ES-I3 (cell line): Measurements from ENCODE around the gene CNBD2.
"Not testable (repeated sequence)": the region's sequence is repeated elsewhere in the genome, so short reads cannot be mapped to it uniquely, and the experiment has no call there.

Source experiments
- H3K36me3 ChIP-seq: 2 replicates; pipeline ENCODE4 v1.6.1; 2013; ENCODE audit warnings: mild to moderate bottlenecking, low read length, control low read depth, moderate library complexity; ENCODE audit not compliant: insufficient read depth
- H3K4me1 ChIP-seq: 2 replicates; pipeline ENCODE4 v1.6.1; 2013; ENCODE audit warnings: mild to moderate bottlenecking, control low read depth, low read length; ENCODE audit not compliant: insufficient read depth
- H3K9ac ChIP-seq: 2 replicates; pipeline ENCODE4 v1.6.1; 2013; ENCODE audit warnings: low read depth, mild to moderate bottlenecking, low read length, moderate library complexity
- H3K9me3 ChIP-seq: 2 replicates; pipeline ENCODE4 v1.6.1; 2013; ENCODE audit warnings: mild to moderate bottlenecking, low read length, moderate library complexity; ENCODE audit not compliant: control insufficient read depth, insufficient read depth

CNBD2 gene

DNA sequence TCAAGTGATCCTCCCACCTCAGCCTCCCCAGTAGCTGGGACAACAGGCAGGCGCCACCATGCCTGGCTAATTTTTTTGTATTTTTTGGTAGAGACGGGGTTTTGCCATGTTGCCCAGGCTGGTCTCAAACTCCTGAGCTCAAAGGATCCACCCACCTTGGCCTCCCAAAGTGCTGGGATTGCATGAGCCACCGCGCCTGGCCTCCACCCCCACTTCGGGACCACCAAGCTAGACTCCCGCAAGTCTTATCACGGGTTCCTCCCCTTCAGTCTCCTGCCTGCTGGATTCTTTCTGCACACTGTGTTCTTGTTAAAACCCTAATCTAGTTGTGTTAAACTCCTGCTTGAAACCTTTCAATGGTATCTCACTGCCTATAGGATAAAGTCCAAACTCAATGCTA is 57.7 kb downstream of the CNBD2 start:
- not testable (repeated sequence) for H3K36me3 ChIP-seq, H3K9me3 ChIP-seq, H3K4me1 ChIP-seq, H3K9ac ChIP-seq

- H3K4me1 ChIP-seq, result no peaks in the 10 kb centered on the region
- no peaks in the 10 kb centered on the region for H3K9me3 ChIP-seq
- no peak overlapping the region for H3K9ac ChIP-seq
- H3K36me3 ChIP-seq, result no peaks in the 10 kb centered on the region
Measured at GRCh38 chr20:36028106-36028808, 59.9 kb downstream of the CNBD2 start.

GRCh38 chr20:36030149-36030548 is 61.8 kb downstream of the CNBD2 start:
- Histone ChIP-seq H3K4me1 (no peaks in the 10 kb centered on the region), H3K9ac (no peak overlapping the region), H3K36me3 (no peaks in the 10 kb centered on the region)

DNA sequence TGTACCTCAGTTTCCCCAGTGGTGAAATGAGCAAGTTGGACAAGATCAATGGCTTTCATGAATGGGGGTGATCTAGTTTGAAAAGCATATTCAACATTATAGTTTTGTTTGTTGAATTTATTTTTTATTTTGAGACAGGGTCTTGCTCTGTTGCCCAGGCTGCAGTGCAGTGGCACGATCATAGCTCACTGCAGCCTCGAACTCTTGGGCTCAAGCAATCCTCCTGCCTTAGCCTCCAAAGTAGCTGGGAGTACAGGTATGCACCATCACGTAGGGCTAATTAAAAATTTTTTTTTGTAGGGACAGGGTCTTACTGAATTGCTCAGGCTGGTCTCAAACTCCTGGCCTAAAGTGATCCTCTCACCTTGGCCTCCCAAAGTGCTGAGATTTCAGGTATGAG is 63.4 kb downstream of the CNBD2 start:
- Histone ChIP-seq H3K9me3 (no peaks in the 10 kb centered on the region), H3K4me1 (no peaks in the 10 kb centered on the region), H3K9ac (no peak overlapping the region), H3K36me3 (no peaks in the 10 kb centered on the region)

More at GRCh38 chr20:36030149-36030548, 61.8 kb downstream of the CNBD2 start:
- no peaks in the 10 kb centered on the region for H3K9me3 ChIP-seq

- no peak overlapping the region for H3K9ac ChIP-seq
Measured at GRCh38 chr20:36034875-36035274, 66.5 kb downstream of the CNBD2 start.

GRCh38 chr20:36035745-36036144 is 67.4 kb downstream of the CNBD2 start:
- Histone ChIP-seq H3K36me3 (no peaks in the 10 kb centered on the region), H3K9ac (no peak overlapping the region), H3K9me3 (no peaks in the 10 kb centered on the region), H3K4me1 (no peaks in the 10 kb centered on the region)

More at GRCh38 chr20:36034875-36035274, 66.5 kb downstream of the CNBD2 start:
- no peaks in the 10 kb centered on the region for H3K36me3 ChIP-seq
- H3K4me1 ChIP-seq, result no peaks in the 10 kb centered on the region
- no peaks in the 10 kb centered on the region for H3K9me3 ChIP-seq

DNA sequence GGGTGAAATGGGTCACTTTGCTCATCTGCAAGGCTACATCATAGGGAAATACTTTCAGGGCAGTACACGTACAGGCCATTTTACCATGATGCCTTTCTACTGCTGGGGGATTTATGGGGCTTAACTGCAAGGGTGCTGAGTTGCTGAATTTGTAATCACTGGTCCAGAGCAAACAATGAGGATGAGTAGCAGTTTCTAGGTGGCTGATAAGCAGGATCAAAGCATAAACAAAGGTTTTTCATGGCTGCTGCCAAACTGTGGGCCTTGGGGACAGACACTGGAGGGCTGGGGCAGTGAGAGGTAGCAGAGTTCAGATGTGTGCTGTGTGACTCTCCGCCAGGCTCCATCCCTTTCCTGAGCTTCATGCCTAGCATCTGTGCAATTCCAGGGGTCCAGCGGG is 68.3 kb downstream of the CNBD2 start:
- H3K9me3 ChIP-seq, result no peaks in the 10 kb centered on the region
- no peaks in the 10 kb centered on the region for H3K4me1 ChIP-seq
- no peaks in the 10 kb centered on the region for H3K36me3 ChIP-seq
- no peak overlapping the region for H3K9ac ChIP-seq

DNA sequence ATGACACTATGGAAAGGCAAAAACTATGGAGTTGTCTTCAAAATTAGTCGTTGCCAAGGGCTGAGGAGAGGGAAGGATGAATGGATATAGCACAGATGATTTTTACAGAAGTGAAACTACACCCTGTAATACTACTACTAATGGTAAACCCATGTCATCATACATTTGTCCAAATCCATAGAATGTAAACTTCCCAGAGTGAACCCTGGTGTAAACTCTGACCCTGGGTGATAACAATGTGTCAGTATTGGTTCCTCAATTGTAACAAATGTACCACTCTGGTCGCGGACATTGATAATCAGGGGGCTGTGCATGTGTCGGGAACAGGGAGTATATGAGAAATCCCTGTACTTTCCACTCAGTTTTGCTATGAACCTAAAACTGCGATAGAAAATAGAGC is 72.2 kb downstream of the CNBD2 start:
- Histone ChIP-seq H3K4me1 (no peaks in the 10 kb centered on the region), H3K9ac (no peak overlapping the region), H3K9me3 (no peaks in the 10 kb centered on the region), H3K36me3 (no peaks in the 10 kb centered on the region)

DNA sequence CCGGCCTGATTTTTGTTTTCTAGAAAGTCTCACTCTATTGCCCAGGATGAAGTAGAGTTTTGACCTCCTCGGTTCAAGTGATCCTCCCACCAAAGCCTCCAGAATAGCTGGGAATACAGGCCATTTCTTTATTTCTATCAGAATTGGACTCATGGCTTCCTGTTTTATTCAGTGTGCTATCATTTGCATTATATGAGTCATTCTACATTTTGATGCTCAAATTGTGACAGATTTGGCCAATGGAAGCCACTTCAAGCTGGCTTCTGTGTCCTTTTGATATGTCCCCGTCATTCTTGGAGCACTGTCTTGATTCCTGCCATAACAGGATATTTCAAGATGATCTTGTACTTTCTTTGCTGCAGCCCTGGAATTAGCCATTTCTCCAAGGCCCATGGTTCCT is 75.1 kb downstream of the CNBD2 start:
- H3K9ac ChIP-seq, result no peak overlapping the region
- no peaks in the 10 kb centered on the region for H3K36me3 ChIP-seq
- no peaks in the 10 kb centered on the region for H3K4me1 ChIP-seq
- H3K9me3 ChIP-seq, result no peaks in the 10 kb centered on the region

GRCh38 chr20:36043892-36044515 is 75.6 kb downstream of the CNBD2 start:
- Histone ChIP-seq H3K9me3 (no peaks in the 10 kb centered on the region), H3K9ac (no peak overlapping the region), H3K4me1 (no peaks in the 10 kb centered on the region), H3K36me3 (no peaks in the 10 kb centered on the region)

- Histone ChIP-seq H3K4me1 (no peaks in the 10 kb centered on the region), H3K9me3 (no peaks in the 10 kb centered on the region), H3K36me3 (no peaks in the 10 kb centered on the region), H3K9ac (no peak overlapping the region)
Measured at GRCh38 chr20:36045373-36045714, 77.0 kb downstream of the CNBD2 start.

GRCh38 chr20:36046073-36046798 is 77.8 kb downstream of the CNBD2 start:
- not testable (repeated sequence) for H3K36me3 ChIP-seq, H3K9ac ChIP-seq, H3K4me1 ChIP-seq, H3K9me3 ChIP-seq

- not testable (repeated sequence) for H3K36me3 ChIP-seq, H3K9me3 ChIP-seq
- Histone ChIP-seq H3K4me1 (peaks cover 10% of the 10 kb centered on the region), H3K9ac (peak overlapping the region; percentile 97; the same call in 1 of the 2 replicates)
Measured at GRCh38 chr20:36049408-36049807, 81.0 kb downstream of the CNBD2 start.

DNA sequence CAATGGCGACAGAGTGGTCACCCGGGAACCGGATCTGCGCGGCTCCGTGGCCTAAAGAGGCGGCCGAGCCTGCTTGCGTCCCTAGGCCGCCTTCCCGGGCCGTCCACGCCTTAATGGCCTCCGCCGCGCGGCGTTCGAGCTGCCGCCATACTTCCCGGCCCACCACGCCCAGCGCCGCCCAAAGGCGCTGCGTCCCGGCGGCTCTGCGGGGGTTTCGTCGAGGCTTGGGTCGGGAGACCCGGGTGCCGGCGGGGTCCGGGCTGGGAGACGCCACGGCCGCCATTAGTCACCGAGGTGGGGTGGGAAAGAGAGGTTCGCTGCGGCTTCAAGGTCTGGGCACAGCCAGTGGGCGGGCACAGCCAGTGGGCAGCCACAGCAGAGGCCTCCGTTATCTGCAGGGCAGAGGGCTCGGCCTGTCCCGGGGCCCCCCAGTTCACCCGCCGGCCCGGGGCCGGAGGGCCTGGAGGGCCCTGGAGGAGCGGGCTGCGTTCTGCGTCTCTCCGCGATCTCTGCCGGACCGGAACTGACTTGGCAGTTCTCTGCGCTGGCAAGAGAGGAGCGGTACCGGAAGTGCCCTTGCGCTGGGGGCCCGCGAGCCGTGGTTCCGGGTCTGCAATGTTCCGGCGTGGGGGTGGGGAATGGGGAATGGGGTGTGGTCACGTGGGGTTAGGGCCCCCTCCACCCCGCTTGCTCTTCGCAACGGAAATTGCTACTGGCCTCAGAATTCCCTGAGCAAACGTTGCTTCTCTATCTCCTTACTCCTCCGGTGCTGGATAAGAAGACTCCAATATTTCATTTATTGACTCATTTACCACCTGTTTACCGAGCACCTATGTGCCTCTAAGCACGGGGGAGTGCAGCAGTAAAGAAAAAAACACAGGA is 82.3 kb downstream of the CNBD2 start:
- H3K4me1 ChIP-seq, result peaks cover 10% of the 10 kb centered on the region
- H3K9ac ChIP-seq, result peak overlapping the region; percentile 97
- no peaks in the 10 kb centered on the region for H3K9me3 ChIP-seq
- no peaks in the 10 kb centered on the region for H3K36me3 ChIP-seq
